Activated T-cell treated with anti-CD3 and anti-CD28 coated beads, Interleukin-2, amount 50 U/mL, for 4 hours (primary cell): Measurements from ENCODE around the gene KRT222. TPM values are rescaled to one million over a fixed set of nuclear protein-coding genes. Genes with fewer than 3 reads are reported as not detected.

Source experiments
- ATAC-seq, 2 donors: fragments of 200-7000 bp; cut with Tn5 transposase; one replicate each; pipeline ENCODE4 v1.10.0; 2021
- DNase-seq: peaks from one replicate; pipeline ENCODE4 v3.0.0-alpha.2; 2020
- H3K27me3 Mint-ChIP-seq: one replicate; pipeline ENCODE4 v1.8.0; 2021; ENCODE audit warnings: low read depth, mixed read lengths
- H3K36me3 Mint-ChIP-seq: one replicate; pipeline ENCODE4 v1.8.0; 2022; ENCODE audit warnings: mixed read lengths; ENCODE audit not compliant: insufficient read depth
- H3K4me1 Mint-ChIP-seq: one replicate; pipeline ENCODE4 v1.8.0; 2021; ENCODE audit warnings: low read depth, mixed read lengths
- H3K4me3 Mint-ChIP-seq: one replicate; pipeline ENCODE4 v1.8.0; 2021; ENCODE audit warnings: mild to moderate bottlenecking, moderate library complexity, mixed read lengths
- H3K9me3 Mint-ChIP-seq: one replicate; pipeline ENCODE4 v1.8.0; 2021; ENCODE audit warnings: mixed read lengths
- total RNA-seq, 3 donors: library from RNA; stranded (reverse); gene quantifications; one replicate each; pipeline ENCODE4 v1.2.1, GENCODE V29; 2021

KRT222 gene
- total RNA-seq, 3 donors from 2014 or later: not detected

DNA sequence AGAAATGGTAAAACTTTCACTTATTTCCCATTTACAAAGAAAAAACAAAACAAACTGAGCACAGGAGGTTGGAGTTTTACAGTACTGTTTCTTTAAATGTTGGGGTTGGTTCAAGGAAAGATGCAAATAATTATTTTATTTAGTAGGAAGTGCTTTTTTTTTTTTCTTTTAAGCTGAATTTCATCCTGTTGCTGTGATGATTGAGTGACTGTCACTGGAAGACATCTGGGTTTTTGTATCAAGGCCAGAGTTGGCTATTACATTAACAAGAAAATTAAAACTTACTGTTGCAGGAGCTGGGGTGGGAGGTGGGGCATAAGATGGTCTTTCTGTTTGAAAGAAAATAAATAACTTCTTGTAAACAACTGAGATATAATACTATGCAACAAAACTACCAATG, 19.7 kb downstream of the KRT222 start:
- Mint-ChIP-seq H3K4me1 (peaks cover 54% of the 10 kb centered on the region), H3K36me3 (peaks cover 33% of the 10 kb centered on the region), H3K27me3 (no peaks in the 10 kb centered on the region), H3K4me3 (peak overlapping the region; percentile 58), H3K9me3 (no peaks in the 10 kb centered on the region)
- no peak for DNase-seq
- no peak for ATAC-seq

DNA sequence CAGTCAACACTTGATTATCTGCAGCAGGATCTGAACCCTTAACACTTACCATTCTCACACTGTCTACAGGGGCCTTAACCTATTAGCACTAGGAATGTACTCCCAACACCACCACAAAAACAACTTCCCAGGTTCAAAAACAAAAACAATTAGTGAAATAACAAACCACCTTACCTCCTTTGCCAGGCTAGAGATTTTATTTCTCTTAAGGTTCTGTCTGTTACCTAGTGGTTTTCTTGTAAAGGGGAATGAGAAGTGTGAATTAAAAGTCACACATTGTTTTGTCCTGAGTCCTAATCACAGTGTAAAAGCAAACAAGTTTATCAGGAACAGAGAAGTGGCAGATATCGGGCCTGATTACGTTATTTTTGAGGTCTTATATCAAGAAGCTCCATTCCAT, 27.0 kb downstream of the KRT222 start:
- ATAC-seq (no peak), DNase-seq (no peak)
- Mint-ChIP-seq H3K4me3 (no peak overlapping the region), H3K9me3 (no peaks in the 10 kb centered on the region), H3K27me3 (no peaks in the 10 kb centered on the region), H3K4me1 (peaks cover 38% of the 10 kb centered on the region), H3K36me3 (peaks cover 51% of the 10 kb centered on the region)

DNA sequence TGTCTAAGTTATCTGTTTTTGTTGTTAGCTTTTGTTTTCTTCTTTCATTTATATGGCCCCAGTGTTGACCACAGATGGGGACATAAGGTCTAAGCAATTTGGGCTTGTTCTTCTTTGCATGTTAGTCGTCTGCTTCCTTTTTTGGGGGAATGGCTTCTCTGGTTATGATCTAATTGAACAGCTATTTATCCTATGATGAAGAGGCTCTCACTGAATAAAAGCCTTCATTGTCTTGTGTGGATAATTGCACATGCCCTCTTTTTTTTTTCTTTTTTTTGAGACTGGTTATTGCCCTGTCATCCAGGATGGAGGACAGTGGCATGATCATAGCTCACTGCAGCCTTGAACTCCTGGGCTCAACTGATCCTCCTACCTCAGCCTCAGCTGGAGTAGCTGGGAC, 31.1 kb downstream of the KRT222 start:
- DNase-seq (no peak), ATAC-seq (no peak)
- no peaks in the 10 kb centered on the region for H3K9me3 Mint-ChIP-seq
- no peak overlapping the region for H3K4me3 Mint-ChIP-seq
- H3K36me3 Mint-ChIP-seq: peaks cover 52% of the 10 kb centered on the region
- H3K27me3 Mint-ChIP-seq: no peaks in the 10 kb centered on the region
- H3K4me1 Mint-ChIP-seq: peaks cover 18% of the 10 kb centered on the region

DNA sequence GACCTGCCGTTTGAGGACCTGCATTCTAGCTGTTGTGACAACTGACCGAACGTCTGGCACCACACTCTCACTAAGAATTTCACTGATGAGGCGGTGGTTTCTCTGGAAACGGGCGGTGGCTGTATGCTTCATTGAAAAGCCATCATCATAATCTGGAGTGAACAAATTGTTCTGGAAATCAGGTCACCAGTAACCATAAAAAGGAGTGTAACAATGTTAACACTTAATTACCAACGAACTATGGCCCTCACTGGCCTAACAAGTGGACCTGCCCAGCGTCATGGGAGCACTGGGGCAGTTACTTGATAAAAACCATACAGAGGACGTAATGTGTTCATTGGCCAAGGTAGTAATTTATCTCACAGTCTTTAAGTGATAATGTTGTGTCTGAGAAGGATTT, 32.8 kb downstream of the KRT222 start:
- ATAC-seq: no peak
- peaks cover 10% of the 10 kb centered on the region for H3K4me1 Mint-ChIP-seq
- H3K27me3 Mint-ChIP-seq: no peaks in the 10 kb centered on the region
- no peak for DNase-seq
- H3K4me3 Mint-ChIP-seq: no peak overlapping the region
- H3K9me3 Mint-ChIP-seq: no peaks in the 10 kb centered on the region
- peaks cover 52% of the 10 kb centered on the region for H3K36me3 Mint-ChIP-seq

DNA sequence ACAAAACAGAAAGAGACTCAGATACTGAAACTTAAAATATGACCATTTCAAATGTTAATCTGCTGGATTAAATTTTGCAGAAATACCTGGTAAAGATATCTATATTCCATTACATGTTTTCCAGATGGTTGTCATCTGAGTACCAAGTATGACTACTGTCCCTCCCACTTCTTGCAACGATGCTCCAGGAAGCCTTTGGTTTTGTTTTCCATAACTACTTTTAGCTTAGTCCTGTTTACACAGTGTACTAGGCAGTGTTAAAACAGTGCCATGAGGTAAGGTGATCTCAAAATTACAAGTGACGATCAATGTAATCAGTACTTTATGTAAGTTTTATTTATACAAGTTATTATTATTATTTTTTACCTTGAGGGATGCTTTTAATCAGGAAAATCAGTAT, 35.1 kb downstream of the KRT222 start:
- peaks cover 40% of the 10 kb centered on the region for H3K36me3 Mint-ChIP-seq
- ATAC-seq: peak; percentile 48 to 77
- no peak for DNase-seq
- no peak overlapping the region for H3K4me3 Mint-ChIP-seq
- H3K27me3 Mint-ChIP-seq: no peaks in the 10 kb centered on the region
- no peaks in the 10 kb centered on the region for H3K9me3 Mint-ChIP-seq
- peaks cover 16% of the 10 kb centered on the region for H3K4me1 Mint-ChIP-seq

DNA sequence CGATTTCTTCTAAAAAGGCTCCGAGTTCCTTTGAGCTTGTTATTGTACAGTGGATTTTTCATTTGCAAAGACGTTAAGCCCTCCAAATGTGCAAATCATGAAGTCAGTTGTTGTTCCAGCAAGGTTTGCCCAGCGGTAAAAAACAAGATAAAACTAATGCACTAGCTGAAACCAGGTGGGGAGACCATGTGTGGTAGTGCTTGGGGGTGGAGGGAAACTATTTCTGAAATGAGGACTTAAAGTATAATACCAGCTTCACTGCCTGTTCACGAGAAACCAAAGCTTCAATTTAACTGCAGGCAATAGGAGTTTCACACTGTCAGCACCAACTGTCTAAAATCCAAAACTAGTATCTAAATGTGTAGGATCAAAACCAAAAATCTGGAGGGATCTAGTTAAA, 39.7 kb downstream of the KRT222 start:
- no peak overlapping the region for H3K4me3 Mint-ChIP-seq
- H3K36me3 Mint-ChIP-seq: peaks cover 10% of the 10 kb centered on the region
- ATAC-seq (no peak), DNase-seq (no peak)
- H3K4me1 Mint-ChIP-seq: peaks cover 45% of the 10 kb centered on the region
- H3K9me3 Mint-ChIP-seq: no peaks in the 10 kb centered on the region
- H3K27me3 Mint-ChIP-seq: no peaks in the 10 kb centered on the region

DNA sequence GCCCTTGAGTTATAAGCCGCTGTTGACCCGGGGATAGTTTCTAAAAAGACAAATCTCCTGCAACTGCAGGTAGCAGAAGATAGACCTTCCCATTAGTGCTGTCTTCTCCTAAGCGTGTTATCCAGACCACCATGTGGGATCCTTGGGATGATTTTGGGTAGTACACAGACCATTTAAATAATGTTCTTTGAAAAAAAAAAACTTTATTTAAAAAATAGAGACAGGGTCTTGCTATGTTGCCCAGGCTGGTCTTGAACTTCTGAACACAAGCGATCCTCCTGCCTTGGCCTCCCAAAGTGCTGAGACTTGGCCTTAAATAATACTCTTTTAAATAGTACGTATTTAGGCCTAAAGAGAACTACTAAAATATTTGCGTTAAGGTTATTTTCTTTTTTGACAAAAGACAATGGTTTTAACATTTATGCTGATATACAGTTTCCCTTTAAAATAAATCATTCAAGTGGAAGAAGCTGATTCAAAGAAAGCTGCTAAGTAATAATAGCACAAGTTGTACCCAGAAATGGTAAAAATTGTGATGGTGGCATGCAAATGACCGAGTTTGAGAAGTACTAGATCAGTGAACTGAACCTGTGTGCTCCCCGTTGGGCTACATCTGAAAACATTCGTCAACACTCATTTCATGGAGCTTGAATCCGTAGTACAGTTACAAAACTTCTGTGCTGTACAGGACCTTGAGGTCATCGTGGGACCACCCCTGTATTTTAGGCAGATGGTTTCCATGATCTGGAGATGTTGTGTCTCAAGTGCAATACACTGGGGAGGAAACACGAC, 41.4 kb downstream of the KRT222 start:
- no peak overlapping the region for H3K4me3 Mint-ChIP-seq
- no peaks in the 10 kb centered on the region for H3K27me3 Mint-ChIP-seq
- H3K4me1 Mint-ChIP-seq: peaks cover 45% of the 10 kb centered on the region
- DNase-seq: no peak
- no peaks in the 10 kb centered on the region for H3K9me3 Mint-ChIP-seq
- ATAC-seq: no peak
- H3K36me3 Mint-ChIP-seq: peaks cover 3% of the 10 kb centered on the region

DNA sequence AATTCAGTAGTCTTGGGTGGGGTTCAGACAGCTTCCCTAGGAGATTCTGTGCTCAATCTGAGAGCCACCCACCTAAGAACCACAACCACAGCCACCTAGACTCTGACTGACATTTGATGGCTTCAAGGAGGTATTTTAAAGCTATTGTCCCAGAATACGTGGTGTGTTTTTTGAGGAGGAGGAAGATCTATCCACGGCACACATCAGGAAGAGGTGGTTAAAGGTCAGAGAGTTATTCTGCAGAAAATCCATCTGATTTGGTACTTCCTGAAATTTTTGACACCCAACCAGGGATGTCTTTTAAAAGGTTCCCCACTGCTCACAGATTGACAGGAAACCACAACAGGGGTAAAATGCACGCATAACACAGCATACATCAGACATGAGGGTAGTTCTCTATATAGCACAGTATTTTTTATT, 42.5 kb downstream of the KRT222 start:
- Mint-ChIP-seq H3K27me3 (no peaks in the 10 kb centered on the region), H3K36me3 (no peaks in the 10 kb centered on the region)

DNA sequence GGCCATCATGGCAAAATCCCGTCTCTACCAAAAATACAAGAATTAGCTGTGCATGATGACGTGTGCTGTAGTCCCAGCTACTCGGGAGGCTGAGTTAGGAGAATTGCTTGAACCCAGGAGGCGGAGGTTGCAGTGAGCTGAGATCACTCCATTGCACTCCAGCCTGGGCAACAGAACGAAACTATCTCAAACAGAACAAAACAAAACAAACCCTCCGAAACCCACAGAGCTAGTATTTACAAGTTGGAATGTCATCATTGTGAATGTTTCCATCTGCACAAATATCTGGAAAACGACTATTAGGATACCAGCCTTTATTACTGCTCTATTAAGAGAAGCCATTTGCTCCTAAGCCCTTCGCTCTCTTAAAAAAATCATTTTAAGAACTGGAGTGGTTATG, 43.4 kb downstream of the KRT222 start:
- no peak for ATAC-seq
- Mint-ChIP-seq H3K4me1 (peaks cover 50% of the 10 kb centered on the region), H3K4me3 (no peak overlapping the region)

More for the DNA sequence above, 42.5 kb downstream of the KRT222 start:
- DNase-seq (no peak), ATAC-seq (peak; percentile 61 to 71)
- peaks cover 45% of the 10 kb centered on the region for H3K4me1 Mint-ChIP-seq
- no peaks in the 10 kb centered on the region for H3K9me3 Mint-ChIP-seq
- peak overlapping the region; percentile 22 for H3K4me3 Mint-ChIP-seq

DNA sequence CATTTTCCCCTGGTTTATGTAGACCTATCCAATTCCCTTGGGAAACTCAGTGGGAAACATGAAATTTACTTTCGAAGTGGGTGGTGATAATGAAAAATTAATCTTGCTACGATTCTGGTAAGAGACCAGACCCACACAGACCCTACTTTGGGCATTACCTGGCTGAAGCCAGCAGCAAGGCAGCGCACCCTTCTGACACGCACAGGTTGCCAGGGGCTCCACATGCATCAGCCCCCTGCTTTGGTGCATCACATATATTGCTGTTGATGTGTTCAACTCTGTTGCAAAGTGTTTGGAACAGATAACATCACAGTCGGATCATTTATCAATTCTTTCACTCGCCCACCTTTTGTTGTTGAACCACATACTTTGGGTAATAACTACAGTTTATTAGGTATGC, 44.0 kb downstream of the KRT222 start:
- peaks cover 55% of the 10 kb centered on the region for H3K4me1 Mint-ChIP-seq
- no peak for ATAC-seq
- no peaks in the 10 kb centered on the region for H3K9me3 Mint-ChIP-seq
- H3K36me3 Mint-ChIP-seq: no peaks in the 10 kb centered on the region
- no peaks in the 10 kb centered on the region for H3K27me3 Mint-ChIP-seq
- H3K4me3 Mint-ChIP-seq: no peak overlapping the region
- no peak for DNase-seq

More for the DNA sequence above, 43.4 kb downstream of the KRT222 start:
- no peak for DNase-seq
- no peaks in the 10 kb centered on the region for H3K36me3 Mint-ChIP-seq
- H3K9me3 Mint-ChIP-seq: no peaks in the 10 kb centered on the region
- H3K27me3 Mint-ChIP-seq: no peaks in the 10 kb centered on the region

DNA sequence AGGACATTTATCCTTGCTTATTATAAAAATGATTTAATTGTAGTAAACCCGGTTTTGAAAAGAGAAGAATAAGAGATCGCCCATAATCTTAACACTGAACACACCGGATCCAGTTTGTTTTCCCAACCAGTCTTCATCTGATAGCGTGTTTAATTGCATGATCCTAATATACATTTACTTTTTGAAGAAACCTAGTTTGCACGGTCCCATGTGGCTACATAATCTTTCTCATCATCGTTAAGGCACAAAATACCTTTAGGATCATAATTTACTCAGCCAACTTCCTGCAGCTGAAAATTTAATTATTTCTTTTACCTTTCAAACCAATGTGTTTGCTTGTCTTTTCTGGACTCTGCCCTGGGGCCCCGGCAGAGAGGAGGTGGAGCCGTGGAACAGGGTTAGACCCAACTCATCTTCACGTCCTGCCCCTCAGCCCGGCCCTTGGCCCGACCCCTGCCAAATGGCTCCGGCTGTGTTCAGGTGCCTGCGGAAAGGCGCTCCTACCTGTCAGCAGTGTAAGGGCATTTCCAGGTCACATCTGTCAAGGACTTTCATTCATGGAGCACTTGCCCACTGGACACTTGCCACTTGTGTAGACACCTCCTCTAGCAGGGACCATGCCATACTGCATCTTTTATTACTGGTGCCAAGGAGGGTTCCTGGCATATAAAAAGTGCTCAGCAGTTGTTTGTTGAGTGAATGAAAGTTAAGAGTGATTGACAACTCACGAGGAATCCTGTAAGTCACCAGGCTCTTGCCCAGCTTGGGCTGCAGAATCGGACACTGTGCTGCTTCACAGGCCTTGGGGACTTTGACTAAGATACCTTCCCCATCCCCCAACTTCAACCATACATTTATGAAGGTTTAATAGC, 46.0 kb downstream of the KRT222 start:
- peaks cover 61% of the 10 kb centered on the region for H3K4me1 Mint-ChIP-seq
- H3K9me3 Mint-ChIP-seq: no peaks in the 10 kb centered on the region
- DNase-seq (no peak), ATAC-seq (no peak)
- no peaks in the 10 kb centered on the region for H3K36me3 Mint-ChIP-seq
- peak overlapping the region; percentile 64 for H3K4me3 Mint-ChIP-seq
- H3K27me3 Mint-ChIP-seq: no peaks in the 10 kb centered on the region

DNA sequence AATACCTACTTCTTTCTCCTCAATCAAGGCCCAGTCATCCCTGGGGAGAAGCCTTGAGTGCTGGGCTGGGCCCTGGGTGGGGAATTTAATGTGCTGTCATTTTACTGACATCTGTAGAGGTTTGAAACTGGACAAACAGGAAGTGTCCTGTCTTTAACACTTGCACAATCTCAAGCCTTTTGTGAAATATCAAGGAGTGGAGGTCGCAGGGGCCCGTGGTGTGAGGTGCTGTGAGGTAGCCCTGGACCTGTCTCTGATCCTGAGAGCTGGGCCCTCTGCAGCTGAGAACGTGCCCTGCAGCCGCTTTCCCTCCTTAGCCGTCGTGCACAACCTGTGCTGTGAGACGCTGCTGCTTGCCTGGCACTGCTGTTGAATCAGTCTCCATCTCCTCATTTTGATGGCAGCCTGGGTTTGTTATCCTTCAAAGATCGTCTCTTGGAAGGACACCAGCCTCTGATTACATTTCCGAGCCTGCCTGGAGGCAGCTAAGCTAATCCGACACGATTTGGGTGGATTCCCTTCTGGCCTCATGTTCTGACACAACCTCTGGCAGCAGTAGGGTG, 47.2 kb downstream of the KRT222 start:
- DNase-seq (no peak), ATAC-seq (no peak)
- Mint-ChIP-seq H3K4me1 (peaks cover 66% of the 10 kb centered on the region), H3K4me3 (no peak overlapping the region), H3K9me3 (no peaks in the 10 kb centered on the region), H3K36me3 (no peaks in the 10 kb centered on the region), H3K27me3 (no peaks in the 10 kb centered on the region)

DNA sequence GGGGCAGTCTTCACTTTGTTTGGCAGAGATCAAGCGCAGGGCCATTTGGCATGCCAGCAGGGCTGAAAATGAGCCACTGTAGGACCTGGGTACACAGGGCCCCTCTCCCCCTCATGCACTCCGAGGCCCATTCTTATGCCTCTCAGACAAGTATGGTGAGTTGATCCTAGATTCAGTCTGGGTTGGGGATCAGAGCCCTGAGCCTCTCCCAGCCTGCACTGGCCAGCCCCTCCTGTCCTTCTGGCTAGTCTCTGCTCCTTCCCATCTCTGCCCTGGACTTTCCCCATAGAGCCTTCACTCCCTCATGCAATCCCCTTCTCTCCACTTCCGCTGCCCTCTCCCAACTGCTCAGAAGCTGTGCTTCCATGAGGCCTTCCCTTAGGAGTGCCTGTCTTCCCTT, 48.4 kb downstream of the KRT222 start:
- H3K9me3 Mint-ChIP-seq: no peaks in the 10 kb centered on the region
- no peak for ATAC-seq
- H3K4me1 Mint-ChIP-seq: peaks cover 66% of the 10 kb centered on the region
- no peak overlapping the region for H3K4me3 Mint-ChIP-seq
- no peaks in the 10 kb centered on the region for H3K36me3 Mint-ChIP-seq
- DNase-seq: no peak
- H3K27me3 Mint-ChIP-seq: no peaks in the 10 kb centered on the region

DNA sequence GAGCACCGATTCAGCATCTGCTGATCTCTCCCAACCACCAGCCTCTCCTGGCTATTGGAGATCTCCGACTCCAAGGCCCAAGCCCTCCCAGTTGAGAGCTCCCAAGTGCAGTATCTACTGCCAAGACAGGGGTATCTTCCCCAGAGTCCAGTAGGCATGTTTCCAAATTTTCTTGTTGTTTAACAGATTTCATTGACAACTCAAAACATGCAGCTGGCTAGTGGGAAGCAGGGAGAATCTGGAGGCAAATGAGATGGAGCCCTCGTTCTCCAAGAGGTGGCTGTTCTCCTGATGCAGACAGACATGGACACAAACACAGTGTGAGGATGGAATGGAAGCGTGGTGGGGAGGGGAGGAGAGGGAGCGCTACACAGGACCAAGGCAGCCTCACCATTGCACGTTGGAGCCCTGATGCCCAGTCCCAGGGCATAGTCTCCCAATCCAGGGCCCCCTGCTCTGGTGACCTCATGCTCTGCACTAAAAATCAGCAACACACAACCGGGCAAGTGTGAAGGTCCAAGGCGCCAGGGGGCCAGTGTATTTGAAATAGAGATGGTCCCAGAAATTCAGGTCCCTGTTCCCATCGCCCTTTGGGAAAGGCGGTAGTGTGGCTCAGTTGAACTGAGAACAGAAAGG, 49.0 kb downstream of the KRT222 start:
- Mint-ChIP-seq H3K4me1 (peaks cover 69% of the 10 kb centered on the region), H3K4me3 (no peak overlapping the region), H3K27me3 (no peaks in the 10 kb centered on the region), H3K36me3 (no peaks in the 10 kb centered on the region), H3K9me3 (no peaks in the 10 kb centered on the region)
- ATAC-seq: no peak
- no peak for DNase-seq
